GM21367 (cell line): Measurements from ENCODE around the gene INTS15.
A peak's percentile ranks its signal among the peaks of the same experiment; 100 is the strongest.

Source experiments
- ATAC-seq: cut with Tn5 transposase; IDR thresholded peaks from one replicate; pipeline ENCODE4 v1.9.1; 2021; ENCODE audit not compliant: unreplicated experiment

INTS15 gene

GRCh38 chr7:6589829-6590644, at the start of gene INTS15:
Gene INTS15, plus strand, starts transcription at chr7:6590021. Its CDS starts 263 bp downstream, at chr7:6590284.
- peak; percentile 72 for ATAC-seq

GRCh38 chr7:6542368-6542767, 47.5 kb upstream of the INTS15 start:
- ATAC-seq, result no peak

GRCh38 chr7:6545398-6546126, 44.3 kb upstream of the INTS15 start:
- no peak for ATAC-seq

GRCh38 chr7:6546498-6547251, 43.1 kb upstream of the INTS15 start:
- ATAC-seq, result no peak

- no peak for ATAC-seq
Measured at GRCh38 chr7:6547400-6547799, 42.4 kb upstream of the INTS15 start.

- no peak for ATAC-seq
Measured at GRCh38 chr7:6551016-6551511, 38.8 kb upstream of the INTS15 start, which contains the start of gene GRID2IP. Gene GRID2IP, minus strand, starts transcription at chr7:6551461. Its CDS starts 25 bp downstream, at chr7:6551436.

- no peak for ATAC-seq
Measured at GRCh38 chr7:6553448-6554044, 36.3 kb upstream of the INTS15 start.

- no peak for ATAC-seq
Measured at GRCh38 chr7:6554848-6555247, 35.0 kb upstream of the INTS15 start.

GRCh38 chr7:6556196-6556595, 33.6 kb upstream of the INTS15 start:
- ATAC-seq, result no peak

- no peak for ATAC-seq
Measured at GRCh38 chr7:6558837-6559236, 31.0 kb upstream of the INTS15 start.

- ATAC-seq, result no peak
Measured at GRCh38 chr7:6559896-6560295, 29.9 kb upstream of the INTS15 start.

GRCh38 chr7:6562106-6562505, 27.7 kb upstream of the INTS15 start:
- ATAC-seq, result no peak

- ATAC-seq, result no peak
Measured at GRCh38 chr7:6563936-6564770, 25.7 kb upstream of the INTS15 start.

GRCh38 chr7:6565655-6566054, 24.2 kb upstream of the INTS15 start:
- no peak for ATAC-seq

- ATAC-seq, result no peak
Measured at GRCh38 chr7:6567886-6568285, 21.9 kb upstream of the INTS15 start.

- no peak for ATAC-seq
Measured at GRCh38 chr7:6571160-6571779, 18.6 kb upstream of the INTS15 start.

- no peak for ATAC-seq
Measured at GRCh38 chr7:6575281-6576023, 14.4 kb upstream of the INTS15 start.

- no peak for ATAC-seq
Measured at GRCh38 chr7:6576024-6576866, 13.6 kb upstream of the INTS15 start.
